SU-DHL-6 (cell line): ENCODE data around the gene VPS4A.

Experiments used
- H2AFZ ChIP-seq: fragments of 200-600 bp; sonication (generic); 2 replicates; pipeline ENCODE4 v1.6.1; 2014; ENCODE audit warnings: low read depth, mild to moderate bottlenecking, moderate library complexity, mixed read lengths, antibody characterized with exemption, low read length; ENCODE audit not compliant: severe bottlenecking
- H3F3A ChIP-seq: fragments of 200-600 bp; shearing (Covaris generic); 2 replicates; pipeline ENCODE4 v1.6.0; 2016; ENCODE audit warnings: antibody characterized with exemption, mild to moderate bottlenecking; ENCODE audit not compliant: insufficient read depth
- H3K27ac ChIP-seq: fragments of 200-600 bp; sonication (generic); 2 replicates; pipeline ENCODE4 v1.5.1; 2016; ENCODE audit warnings: low read depth, mild to moderate bottlenecking, low read length, moderate library complexity, mixed read lengths
- H3K27me3 ChIP-seq: fragments of 200-600 bp; sonication (generic), shearing (Covaris generic); 2 replicates; pipeline ENCODE4 v1.6.0; 2014; ENCODE audit warnings: mild to moderate bottlenecking, low read length
- H3K36me3 ChIP-seq: fragments of 200-600 bp; sonication (generic); 2 replicates; pipeline ENCODE4 v1.6.1; 2014; ENCODE audit warnings: mild to moderate bottlenecking, low read length, mixed read lengths
- H3K4me2 ChIP-seq: fragments of 300-600, 200-600 bp; shearing (Covaris generic), sonication (generic); 2 replicates; pipeline ENCODE4 v1.6.0; 2014; ENCODE audit warnings: low read length, low read depth, mild to moderate bottlenecking; ENCODE audit not compliant: poor library complexity, severe bottlenecking
- H3K4me3 ChIP-seq: fragments of 200-600 bp; sonication (generic); 2 replicates; pipeline ENCODE4 v1.5.1; 2014; ENCODE audit warnings: antibody characterized with exemption, low read length, mild to moderate bottlenecking, mixed read lengths; ENCODE audit not compliant: insufficient read depth, poor library complexity, severe bottlenecking
- H3K79me2 ChIP-seq: fragments of 200-600 bp; sonication (generic); 2 replicates; pipeline ENCODE4 v1.6.1; 2014; ENCODE audit warnings: mild to moderate bottlenecking, low read length, moderate library complexity; ENCODE audit not compliant: insufficient read depth
- H3K9ac ChIP-seq: fragments of 200-600 bp; sonication (generic); 2 replicates; pipeline ENCODE4 v1.7.0; 2014; ENCODE audit warnings: mild to moderate bottlenecking, low read length
- H3K9me2 ChIP-seq: fragments of 200-600 bp; sonication (generic); replicated peaks from 2 replicates; pipeline ENCODE4 v1.6.1; 2014; ENCODE audit warnings: low read length; ENCODE audit not compliant: insufficient read depth
- H3K9me3 ChIP-seq: fragments of 200-600 bp; sonication (generic); 2 replicates; pipeline ENCODE4 v1.6.1; 2014; ENCODE audit warnings: low read length, mixed read lengths; ENCODE audit not compliant: insufficient read depth
- H4K20me1 ChIP-seq: fragments of 200-600 bp; sonication (generic); 2 replicates; pipeline ENCODE4 v1.6.1; 2014; ENCODE audit warnings: low read depth, mild to moderate bottlenecking, antibody characterized with exemption, low read length, moderate library complexity, mixed read lengths
- CTCF ChIP-seq: fragments of 200-600 bp; sonication (generic); IDR thresholded peaks from one replicate; pipeline ENCODE4 v1.5.1; 2017; ENCODE audit warnings: antibody characterized with exemption, mild to moderate bottlenecking, low read length, moderate library complexity; ENCODE audit not compliant: insufficient read depth, poor library complexity, severe bottlenecking
- EZH2phosphoT487 ChIP-seq: fragments of 200-600 bp; sonication (generic), shearing (Covaris generic); conservative IDR thresholded peaks from 2 replicates; pipeline ENCODE4 v1.6.1; 2018; ENCODE audit warnings: mild to moderate bottlenecking, antibody characterized with exemption, low read length, moderate library complexity, mixed read lengths

Gene VPS4A

GRCh38 chr16:69324013-69324531 is 12.9 kb downstream of the VPS4A start:
- Histone ChIP-seq H3K9ac (no peak overlapping the region), H3F3A (peaks cover 9% of the 10 kb centered on the region), H4K20me1 (peaks cover 7% of the 10 kb centered on the region; the same call in 1 of the 2 replicates), H3K4me3 (no peak overlapping the region), H3K79me2 (peaks cover 55% of the 10 kb centered on the region), H3K36me3 (peaks cover 3% of the 10 kb centered on the region; the same call in 1 of the 2 replicates), H3K27ac (no peak overlapping the region), H3K9me2 (no peaks in the 10 kb centered on the region), H3K27me3 (no peaks in the 10 kb centered on the region), H2AFZ (no peak overlapping the region), H3K4me2 (no peak overlapping the region), H3K9me3 (no peaks in the 10 kb centered on the region)
- TF ChIP-seq EZH2phosphoT487 = no peak
- TF ChIP-seq CTCF = no peak

GRCh38 chr16:69324585-69325253 is 13.6 kb downstream of the VPS4A start:
- H3K9ac ChIP-seq = no peak overlapping the region
- no peak overlapping the region for H3K27ac ChIP-seq
- H4K20me1 ChIP-seq = peaks cover 7% of the 10 kb centered on the region; the same call in 1 of the 2 replicates

GRCh38 chr16:69325784-69326171 is 14.6 kb downstream of the VPS4A start:
- H3K9me2 ChIP-seq = no peaks in the 10 kb centered on the region
- H3K4me2 ChIP-seq = peak overlapping the region; percentile 88
- H3K27me3 ChIP-seq = no peaks in the 10 kb centered on the region
- H3K4me3 ChIP-seq = no peak overlapping the region
- H3K9ac ChIP-seq = peak overlapping the region; percentile 87; the same call in 1 of the 2 replicates
- no peak overlapping the region for H2AFZ ChIP-seq
- H3K36me3 ChIP-seq = peaks cover 3% of the 10 kb centered on the region; the same call in 1 of the 2 replicates
- peaks cover 9% of the 10 kb centered on the region for H3F3A ChIP-seq
- peak overlapping the region; percentile 68 for H3K27ac ChIP-seq
- H3K9me3 ChIP-seq = no peaks in the 10 kb centered on the region
- TF ChIP-seq CTCF (no peak), EZH2phosphoT487 (no peak)
- peaks cover 7% of the 10 kb centered on the region; the same call in 1 of the 2 replicates for H4K20me1 ChIP-seq
- H3K79me2 ChIP-seq = peaks cover 68% of the 10 kb centered on the region

More at GRCh38 chr16:69324585-69325253, 13.6 kb downstream of the VPS4A start:
- no peaks in the 10 kb centered on the region for H3K9me3 ChIP-seq
- H3K4me3 ChIP-seq = no peak overlapping the region
- peaks cover 3% of the 10 kb centered on the region; the same call in 1 of the 2 replicates for H3K36me3 ChIP-seq
- peaks cover 9% of the 10 kb centered on the region for H3F3A ChIP-seq
- no peak overlapping the region for H2AFZ ChIP-seq
- no peaks in the 10 kb centered on the region for H3K9me2 ChIP-seq
- no peaks in the 10 kb centered on the region for H3K27me3 ChIP-seq
- no peak for TF ChIP-seq CTCF
- TF ChIP-seq EZH2phosphoT487 = no peak
- H3K79me2 ChIP-seq = peaks cover 61% of the 10 kb centered on the region
- H3K4me2 ChIP-seq = no peak overlapping the region
